NCI-H128 (cell line): ENCODE measurements around the gene KLKB1.

Experiments
- DNase-seq: peaks from one replicate; lab custom pipeline; 2025; ENCODE audit not compliant: unreplicated experiment; lab: John Stamatoyannopoulos, UW

The KLKB1 gene

DNA sequence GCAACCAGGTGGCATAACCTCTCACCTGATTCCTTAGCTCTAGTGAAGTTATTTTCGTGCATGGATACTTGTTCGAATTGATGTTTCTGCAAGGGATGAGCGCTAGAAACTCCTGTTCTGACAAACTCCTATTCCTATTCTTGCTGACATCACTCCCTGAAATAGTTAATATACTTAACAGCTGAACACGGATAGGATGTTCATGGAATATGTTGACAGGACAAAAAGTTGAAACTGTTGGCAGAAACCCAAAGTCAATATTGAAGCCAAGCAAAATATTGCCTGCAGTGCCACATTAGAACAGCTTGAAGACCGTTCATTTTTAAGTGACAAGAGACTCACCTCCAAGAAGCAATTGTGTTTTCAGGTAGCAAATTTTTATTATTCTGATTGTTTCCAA, at the start of gene KLKB1:
Gene KLKB1, plus strand, starts transcription at position 287 of the 400 bp plus-strand sequence. CDS start 689 bp downstream, outside the sequence.
- no peak for DNase-seq

DNA sequence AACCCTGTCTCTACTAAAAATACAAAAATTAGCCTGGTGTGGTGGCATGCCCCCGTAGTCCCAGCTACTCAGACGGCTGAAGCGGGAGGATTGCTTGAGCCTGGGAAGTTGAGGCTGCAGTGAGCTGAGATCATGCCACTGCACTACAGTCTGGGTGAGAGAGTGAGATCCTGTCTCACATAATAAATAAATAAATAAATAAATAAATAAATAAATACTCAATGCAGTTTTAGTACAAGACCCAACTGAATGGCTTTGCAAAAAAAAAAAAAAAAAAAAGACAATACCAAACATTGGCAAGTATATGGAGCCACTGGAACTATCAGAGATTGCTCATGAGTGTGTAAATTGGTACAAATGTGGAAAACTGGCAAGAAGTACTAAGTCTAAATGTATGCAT, 39.2 kb upstream of the KLKB1 start:
- DNase-seq = no peak

DNA sequence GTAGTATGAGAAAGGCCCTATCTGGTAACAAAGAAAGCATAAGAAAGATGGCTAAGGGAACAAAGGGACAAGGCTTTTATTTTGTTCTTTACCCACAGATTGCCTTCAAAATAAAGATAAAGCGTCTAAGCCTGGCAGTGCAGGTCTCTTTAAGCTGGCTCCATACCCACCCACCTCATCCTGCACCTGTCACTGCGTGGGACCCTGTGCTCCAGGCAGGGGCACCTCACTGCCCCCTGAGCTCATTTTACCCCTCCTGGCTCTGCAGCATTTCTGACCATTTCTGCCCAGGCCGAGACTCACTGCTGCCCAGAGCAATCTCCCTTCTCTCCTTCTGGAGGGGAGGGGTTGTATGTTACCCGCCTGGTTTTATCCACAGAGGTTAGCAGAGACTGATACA, 37.7 kb upstream of the KLKB1 start:
- no peak for DNase-seq

DNA sequence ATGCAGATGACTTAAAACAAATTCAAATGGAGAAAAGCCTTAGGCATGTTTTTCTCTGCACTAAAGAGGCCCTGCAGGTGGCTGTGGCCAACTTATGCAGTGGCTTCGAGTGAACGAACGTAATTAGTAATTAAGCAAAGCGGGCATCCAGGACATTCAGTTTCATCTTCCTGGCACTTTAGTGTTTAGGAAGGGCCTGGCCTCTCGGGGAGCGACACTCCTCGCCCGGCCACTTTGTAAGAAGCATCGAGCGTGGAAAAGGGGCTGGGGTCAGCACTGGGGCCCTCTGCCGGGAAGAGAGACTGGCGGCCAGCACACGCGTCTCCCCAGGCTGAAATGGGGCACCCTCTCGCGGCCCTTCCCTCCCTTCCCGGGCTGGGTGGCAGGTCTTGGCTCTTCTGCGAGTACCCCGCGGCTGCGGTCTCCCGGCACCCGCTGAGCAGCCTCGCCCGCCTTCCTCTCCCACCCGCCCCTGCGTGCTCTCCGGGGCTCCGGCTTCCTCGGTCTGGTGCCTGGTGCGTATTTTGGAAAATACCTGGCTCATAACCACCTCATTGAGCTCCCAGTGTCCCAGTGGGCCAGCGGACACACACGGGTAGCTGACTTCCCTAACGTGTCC, 36.6 kb upstream of the KLKB1 start:
- peak; percentile 24 for DNase-seq

DNA sequence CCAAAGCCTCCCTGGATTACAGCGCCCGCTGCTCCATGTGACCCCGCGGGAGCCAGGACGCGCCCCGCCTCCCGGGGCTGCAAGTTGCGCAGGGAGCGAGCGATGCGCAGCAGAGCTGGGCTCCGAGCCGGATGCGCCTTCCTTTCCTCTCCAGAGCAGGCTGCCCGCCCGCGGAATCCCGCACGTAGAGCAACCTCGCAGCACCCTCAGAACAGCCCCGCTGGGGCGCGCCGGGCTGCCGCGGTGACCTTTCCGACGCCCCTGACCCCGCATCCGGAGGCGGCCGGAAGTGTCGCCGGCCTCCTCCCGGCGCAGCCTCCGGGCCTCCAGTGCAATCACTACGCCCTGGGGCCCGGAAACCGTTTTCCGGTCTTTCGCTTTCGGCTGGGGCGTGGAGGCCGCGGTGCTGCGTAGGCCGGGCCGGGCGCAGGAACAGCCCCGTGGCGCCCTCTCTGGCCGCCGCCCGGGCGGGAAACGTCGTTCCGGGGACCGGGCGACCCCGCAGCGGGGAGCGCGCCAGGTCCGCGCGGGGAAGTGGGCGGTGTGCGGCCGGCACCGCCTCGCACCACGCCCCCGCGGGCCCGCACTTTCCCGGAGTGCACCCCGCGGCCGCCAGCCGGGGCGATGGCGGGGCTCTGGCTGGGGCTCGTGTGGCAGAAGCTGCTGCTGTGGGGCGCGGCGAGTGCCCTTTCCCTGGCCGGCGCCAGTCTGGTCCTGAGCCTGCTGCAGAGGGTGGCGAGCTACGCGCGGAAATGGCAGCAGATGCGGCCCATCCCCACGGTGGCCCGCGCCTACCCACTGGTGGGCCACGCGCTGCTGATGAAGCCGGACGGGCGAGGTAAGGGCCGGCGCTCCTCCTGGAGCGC, 35.9 kb upstream of the KLKB1 start, which contains the start of gene CYP4V2:
Gene CYP4V2, plus strand, starts transcription at position 368 of the 866 bp plus-strand sequence. Its CDS starts 257 bp downstream, at position 625.
- DNase-seq = no peak

DNA sequence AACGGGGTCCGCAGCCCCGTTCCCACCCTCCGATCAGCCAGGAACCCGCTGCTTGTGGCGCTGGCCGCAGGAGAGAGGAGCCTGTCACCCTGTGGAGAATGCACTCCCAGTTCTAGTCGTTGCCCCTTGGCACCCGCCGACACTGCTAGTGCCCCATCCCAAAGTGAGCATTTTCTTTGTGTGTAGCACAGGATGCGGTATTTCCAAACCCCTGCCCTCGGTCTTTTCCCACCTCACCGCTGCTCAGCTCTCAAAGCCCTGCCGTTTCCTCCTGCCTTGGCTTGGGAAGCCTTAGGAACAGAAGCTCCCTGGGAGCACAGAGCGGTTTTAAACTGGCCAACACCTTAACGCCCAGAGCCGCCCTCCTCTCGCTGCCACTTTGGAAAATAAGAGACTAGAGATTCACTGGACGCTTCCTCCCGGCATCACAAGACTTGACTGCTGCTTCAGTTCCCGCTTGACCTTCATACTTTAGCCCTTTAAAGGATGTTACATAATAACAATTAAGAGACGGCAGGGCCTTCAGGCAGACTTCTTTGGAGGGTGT, 35.2 kb upstream of the KLKB1 start:
- DNase-seq = no peak

DNA sequence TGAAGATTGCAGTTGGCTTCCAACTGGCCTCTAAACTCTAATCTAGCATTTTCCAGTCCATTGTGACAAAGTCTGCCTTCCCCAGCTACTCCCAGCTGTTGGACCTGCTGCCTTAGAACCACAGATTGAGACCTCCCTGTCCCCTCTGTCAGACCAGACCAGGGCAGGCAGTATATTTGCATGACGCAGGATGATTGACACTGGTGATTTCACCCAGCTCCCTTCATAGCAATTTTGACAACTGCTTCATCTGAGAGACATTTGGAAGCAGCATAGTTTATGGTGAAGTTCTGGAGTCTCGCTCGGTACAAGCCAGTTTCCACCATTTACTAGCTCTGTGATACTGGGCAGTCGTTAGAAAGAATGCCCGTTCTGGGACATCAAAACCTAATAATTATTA, 33.5 kb upstream of the KLKB1 start:
- DNase-seq = no peak

DNA sequence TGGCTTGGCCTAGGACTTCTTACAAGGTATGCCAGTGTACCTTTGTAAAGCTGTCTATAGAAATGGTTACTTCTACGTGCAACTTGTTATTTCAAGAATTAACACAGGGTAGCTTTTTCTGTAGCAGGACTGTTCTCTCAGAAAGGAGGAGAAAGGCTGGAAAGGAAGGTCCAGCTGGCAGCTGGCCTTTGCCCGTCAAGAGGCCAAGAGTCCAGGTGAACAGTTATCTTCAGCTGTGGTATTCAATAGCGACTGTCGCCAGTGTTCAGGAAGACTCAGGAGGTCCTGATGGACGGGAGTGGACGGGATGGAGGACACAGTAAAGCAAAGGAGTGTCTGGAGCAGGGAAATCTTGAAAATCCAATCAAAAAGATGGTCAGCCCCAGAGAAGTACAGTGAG, 31.2 kb upstream of the KLKB1 start:
- DNase-seq = no peak

DNA sequence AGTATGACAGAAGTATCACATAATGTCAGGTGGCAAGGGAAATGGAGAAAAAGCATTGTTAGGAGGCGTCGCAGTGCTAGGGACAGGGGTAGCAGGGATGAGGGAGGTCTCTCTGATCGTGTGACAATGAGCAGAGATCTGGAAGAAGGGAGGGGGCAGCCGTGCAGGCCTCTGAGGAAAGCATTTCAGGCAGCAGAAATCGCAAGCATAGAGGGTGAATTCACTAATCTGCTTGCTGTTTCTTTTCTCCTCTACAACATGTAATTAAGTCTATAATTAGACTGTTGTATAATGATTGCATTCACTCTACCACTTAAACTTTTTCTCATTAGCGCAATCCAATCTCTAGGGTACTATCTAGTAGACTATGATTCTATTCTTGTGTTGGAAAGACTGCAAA, 26.8 kb upstream of the KLKB1 start:
- no peak for DNase-seq

DNA sequence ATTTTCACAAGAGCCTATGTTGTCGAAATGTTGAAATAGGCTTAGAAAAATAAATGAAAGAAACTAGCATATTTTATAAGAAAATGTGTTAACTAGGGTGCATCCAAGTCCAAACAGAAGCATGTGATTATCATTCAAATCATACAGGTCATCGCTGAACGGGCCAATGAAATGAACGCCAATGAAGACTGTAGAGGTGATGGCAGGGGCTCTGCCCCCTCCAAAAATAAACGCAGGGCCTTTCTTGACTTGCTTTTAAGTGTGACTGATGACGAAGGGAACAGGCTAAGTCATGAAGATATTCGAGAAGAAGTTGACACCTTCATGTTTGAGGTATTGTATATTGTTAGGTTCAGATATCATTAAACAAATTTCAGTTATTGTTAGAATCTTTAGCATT, 26.3 kb upstream of the KLKB1 start:
- no peak for DNase-seq

DNA sequence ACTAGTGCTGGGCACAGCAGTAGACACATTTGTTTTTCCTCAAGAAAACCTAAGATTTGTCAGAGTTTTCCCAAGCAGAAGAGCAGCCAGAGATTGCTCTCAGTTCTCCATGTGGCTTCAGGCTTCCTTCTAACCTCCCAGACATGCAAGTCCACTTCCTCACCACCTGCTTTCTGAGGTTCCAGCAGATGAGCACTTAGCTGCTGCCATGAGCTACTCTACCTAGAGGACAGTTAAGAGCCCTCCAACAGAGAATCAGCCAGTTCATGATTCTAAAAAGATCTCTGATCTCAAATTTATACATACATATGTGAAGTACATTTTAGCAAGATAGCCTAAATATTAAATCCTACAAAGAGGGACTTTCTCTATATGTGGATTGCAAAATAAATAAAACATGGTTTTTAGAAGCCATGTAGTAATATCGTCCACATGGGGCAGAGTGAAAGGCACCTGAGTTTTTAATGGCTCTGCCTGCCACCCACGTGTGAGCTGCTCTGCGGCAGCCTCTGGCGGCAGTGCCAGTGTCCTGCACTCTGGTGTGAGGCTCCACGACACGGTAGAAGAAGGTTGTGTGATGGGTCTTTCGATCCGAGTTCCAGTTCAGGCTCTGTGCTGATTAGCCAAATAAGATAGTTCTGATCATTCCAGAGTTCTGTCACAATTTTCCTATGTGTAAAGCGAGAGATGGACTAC, 25.6 kb upstream of the KLKB1 start:
- DNase-seq = no peak

DNA sequence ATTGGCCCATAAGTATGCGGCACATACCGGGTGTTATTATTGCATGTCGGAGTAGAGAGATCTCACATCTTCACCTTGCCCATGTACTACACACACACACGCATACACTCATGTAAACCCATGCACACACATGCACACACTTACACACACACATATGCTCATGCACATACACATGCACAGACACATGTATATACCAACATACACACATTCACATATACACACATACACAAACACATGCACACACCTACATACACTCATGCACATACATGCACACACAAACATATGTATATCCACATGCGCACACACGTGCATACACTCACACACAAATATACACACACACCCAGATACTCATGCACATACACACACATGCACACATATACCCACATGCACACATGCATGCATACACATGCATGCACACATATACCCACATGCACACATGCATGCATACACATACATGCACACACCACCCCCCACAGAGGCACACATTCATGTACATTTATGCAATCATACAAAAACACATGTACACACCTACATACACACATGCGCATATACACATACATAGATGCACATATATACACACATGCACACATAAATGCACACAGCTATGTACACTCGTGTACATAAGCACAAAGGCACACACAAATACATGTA, 24.7 kb upstream of the KLKB1 start:
- no peak for DNase-seq

DNA sequence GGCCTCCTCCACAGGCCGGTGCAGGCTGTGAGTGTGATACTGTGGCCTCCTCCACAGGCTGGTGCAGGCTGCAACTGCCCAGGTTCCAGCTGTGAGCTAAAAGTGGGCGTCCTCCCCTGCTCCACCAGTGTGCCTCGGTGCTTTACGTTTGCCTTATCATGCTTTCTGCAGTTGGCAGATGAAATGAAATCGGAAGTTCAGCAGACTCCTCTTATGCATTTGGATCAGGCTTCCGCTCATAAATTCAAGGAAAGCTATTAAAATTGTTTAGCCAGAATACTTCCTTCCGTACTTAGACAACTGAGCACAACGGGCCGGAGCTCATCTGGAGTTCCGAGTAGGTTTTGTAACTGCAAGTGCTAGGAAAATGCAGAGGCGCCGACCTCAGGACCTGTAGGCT, 23.9 kb upstream of the KLKB1 start:
- no peak for DNase-seq

DNA sequence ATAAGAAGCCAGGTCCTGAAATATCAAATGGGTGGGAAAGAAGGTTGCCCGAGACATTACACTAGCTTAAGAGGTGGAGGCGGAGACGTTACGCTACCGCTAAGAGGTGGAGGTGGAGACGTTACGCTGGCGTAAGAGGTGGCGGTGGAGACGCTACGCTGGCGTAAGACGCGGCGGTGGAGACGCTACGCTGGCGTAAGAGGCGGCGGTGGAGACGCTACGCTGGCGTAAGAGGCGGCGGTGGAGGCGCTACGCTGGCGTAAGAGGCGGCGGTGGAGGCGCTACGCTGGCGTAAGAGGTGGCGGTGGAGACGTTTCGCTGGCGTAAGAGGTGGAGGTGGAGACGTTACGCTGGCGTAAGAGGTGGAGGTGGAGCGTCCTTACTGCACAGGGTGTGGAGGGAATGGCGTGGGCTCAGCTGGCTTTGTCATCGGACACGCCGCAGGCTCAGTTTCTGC, 23.2 kb upstream of the KLKB1 start:
- no peak for DNase-seq

DNA sequence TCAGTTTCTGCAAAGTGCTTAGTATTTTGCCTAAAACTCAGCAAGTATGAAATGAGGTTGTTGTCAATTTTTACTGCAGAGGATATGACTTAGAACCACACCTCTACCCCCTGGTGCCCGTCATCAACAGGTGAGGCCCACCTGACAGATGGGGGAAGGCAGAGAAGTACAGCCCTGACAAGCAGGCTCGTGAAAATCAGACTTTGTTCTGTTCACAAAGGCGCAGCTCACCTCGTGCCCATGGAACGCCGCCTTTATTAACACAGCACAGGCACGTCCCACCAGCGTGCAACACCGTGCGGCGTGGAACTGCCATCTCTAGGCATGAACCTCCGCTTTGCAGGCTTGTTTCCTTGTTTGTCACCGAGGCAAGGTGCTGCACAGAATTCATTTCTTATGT, 22.6 kb upstream of the KLKB1 start:
- DNase-seq = no peak

DNA sequence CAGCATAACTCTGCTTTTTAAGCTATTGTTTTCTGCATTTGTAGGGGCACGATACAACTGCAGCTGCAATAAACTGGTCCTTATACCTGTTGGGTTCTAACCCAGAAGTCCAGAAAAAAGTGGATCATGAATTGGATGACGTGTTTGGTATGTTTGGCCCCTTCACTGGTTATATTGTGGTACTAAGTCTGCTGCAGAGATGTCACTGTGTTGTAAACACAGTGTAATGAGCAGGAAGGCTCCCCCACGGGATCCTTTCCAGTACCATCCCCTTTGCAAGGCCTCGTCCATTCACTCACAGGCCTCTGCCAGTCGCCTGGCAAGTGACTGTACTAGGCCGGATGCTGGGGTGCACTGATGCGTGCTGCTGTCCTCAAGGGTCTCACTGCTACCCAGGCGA, 22.2 kb upstream of the KLKB1 start:
- DNase-seq = no peak

DNA sequence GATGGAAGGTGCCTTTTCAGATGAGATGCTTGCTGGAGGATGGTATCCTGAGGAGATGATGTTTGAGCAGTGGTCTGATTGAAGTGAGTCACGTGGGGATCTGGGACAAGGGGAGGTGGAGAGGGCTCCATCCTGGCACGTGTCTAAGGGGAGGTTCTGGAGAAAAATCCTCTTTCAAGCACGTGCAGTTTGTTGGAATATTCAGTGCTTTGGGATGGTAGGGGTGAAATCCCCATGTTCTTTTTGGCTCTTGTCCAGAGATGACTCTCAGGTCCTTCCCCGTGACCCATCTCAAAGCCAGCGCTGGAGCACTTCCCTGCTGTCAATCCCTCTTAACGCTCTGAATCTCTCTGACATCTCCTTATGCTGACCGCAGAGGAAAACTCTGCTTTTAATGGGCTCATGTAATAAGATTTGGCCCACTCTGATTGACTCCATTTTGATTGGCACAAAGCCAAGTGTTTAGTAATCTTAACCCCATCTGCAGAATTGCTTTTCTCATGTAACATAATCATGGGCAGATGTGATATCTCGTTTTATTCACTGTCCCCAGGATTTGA, 10.8 kb upstream of the KLKB1 start:
- DNase-seq = peak; percentile 31

DNA sequence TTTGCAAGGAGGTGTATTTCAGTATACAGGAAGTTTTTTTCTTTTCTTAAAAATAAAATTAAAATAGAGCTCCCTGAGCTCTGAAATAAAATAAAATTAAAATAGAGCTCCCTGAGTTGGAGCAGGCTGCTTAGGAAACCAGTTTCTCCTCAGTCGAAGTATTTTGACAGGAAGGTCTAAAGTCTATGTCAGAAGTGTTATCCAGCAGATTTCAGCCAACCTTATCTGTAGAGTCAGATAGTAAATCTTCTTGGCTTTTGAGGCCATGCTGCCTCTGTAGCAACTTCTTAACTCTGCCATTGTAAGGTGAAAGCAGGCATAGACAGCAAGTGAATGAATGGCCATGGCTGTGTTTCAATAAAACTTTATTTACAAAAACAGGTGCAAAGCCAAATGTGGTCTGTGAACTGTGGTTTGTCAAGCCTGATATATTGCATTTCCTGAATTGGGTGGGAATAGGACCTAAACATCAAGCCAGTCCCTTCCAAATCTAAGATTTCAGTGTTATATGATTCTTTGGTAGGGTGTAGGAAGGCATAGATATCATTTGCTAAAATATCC, 9.5 kb upstream of the KLKB1 start:
- DNase-seq = no peak

DNA sequence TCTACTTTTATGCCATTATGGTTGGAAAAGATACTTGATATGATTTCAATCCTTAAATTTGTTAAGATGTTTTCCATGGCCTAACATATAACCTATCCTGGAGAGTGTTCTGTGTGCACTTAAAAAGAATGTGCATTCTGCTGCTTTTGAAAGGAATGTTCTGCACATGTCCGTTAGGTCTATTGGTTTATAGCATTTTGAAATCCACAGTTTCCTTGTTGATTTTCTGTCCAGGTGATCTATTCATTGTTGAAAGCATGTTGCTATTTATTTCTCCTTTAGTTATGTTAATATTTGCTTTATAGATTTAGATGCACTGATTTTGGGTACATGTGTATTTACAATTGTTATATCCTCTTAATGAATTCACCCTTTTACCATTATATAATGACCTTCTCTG, 5.7 kb upstream of the KLKB1 start:
- no peak for DNase-seq

DNA sequence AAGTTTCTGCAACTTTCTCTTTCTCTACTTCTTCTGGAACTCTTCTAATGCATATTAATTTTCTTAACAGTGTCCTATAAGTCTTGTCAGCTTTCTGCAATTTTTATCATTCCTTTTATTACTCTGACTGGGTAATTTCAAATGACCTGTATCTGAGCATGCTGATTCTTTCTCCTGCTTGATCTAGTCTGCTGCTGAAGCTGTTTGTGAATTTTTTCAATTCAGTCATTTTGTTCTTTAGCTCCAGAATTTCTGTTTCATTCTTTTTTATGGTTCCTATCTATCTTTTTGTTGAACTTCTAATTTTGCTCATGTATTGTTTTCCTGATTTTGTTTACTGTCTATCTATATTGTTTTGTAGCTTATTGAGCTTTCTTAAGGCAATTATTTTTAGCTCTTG, 1.5 kb upstream of the KLKB1 start:
- DNase-seq = no peak
